Stimulated activated CD4-positive, alpha-beta T cell treated with anti-CD3 and anti-CD28 coated beads, TNF-alpha, amount 100 ng/mL, for 1 hour (primary cell): ENCODE data around the gene MYL7.

Source experiments
- DNase-seq, 3 donors: peaks; one replicate each; pipeline ENCODE4 v3.0.0-alpha.2; 2020; ENCODE audit warnings: low read depth in 3 of 3, low spot score in 1 of 3

MYL7 gene

DNA sequence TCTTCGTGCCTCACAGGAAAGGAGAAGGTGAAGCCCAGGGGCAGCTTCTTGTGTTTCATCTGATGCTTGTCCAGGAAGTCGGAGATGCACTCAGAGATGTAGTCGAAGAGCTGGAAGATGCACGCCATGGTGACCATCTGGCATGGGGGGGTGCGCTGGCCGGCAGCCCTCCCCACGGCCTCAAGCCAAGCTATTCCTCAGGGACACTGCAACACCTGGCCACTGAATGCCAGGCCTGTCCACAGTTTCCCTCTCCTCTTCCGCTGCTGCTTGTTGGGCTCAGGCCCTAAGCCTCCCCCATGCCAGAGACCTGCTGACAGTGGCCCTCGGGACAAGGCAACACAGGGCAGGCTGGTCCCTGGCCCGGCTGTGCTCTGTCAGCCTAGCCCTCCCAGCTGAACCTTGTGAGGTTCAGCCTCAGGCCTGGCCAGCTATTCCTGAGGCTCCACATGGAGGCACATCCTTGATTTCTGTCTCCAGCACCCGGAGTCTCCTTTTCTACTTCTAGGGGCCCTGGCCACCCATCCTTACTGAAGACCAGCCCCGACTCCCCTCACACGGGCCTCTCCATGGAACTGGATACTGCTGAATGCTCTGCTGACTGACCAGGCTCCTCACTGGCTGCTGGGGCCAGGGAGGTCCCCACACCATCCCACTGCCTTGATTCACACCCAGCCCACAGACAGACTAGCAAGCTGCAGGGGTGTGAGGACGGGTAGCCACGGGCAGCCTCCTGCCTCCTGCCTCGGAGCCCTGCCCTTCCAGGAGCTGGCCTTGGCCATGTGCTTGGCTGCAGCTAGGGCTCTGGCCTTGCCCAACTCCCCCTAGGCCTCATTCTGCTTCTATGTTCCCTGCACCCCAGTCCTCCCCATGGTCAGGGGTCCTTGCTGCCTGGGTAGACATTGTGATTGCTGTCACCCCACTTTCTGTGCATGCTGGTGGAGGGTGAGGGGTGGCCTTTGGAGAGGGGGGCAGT is 10.1 kb upstream of the MYL7 start:
- no peak for DNase-seq

GRCh38 chr7:44150466-44150832 is 9.3 kb upstream of the MYL7 start:
- no peak for DNase-seq

DNA sequence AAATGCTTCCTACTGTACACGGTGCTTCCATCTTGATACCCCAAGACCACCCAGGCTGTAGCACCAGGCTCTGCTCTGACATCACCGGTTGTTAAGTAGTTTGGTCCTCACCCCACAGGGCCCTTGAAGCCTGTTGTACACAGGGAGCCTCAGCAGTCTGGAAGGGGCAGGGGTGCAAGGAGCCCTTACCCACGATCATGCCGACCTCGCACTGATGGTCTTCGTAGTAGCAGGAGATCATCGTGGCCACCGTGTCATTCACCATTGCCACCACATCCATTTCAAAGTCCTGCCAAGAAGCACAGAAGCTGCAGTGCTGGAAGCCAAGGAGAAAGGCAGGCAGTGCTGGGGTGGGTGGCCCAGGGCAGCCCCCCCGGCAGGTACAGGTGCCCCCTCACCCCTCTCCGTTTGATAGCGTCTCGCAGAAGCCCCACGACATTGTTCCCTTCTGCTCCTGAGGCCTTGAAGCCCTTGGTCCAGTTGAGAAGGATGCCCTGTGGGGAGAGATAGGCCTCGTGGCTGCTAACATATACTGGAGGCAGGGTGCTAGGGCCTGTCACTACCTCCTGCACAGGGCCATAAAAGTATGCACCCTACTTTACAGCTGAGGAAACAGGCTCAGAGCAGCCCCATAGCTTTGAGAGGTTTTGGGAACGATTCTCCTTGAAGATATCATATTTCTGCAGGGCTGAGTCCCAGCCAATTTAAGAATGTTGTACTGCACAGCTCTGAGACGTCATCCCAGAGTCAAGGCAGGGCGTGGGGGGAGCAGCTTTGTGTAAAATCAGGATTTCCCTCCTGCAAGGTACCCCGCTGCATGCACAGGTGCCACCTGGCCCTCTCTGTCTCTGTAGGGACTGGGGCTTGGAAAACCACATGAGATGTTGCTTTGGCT is 8.7 kb upstream of the MYL7 start:
- DNase-seq: no peak

DNA sequence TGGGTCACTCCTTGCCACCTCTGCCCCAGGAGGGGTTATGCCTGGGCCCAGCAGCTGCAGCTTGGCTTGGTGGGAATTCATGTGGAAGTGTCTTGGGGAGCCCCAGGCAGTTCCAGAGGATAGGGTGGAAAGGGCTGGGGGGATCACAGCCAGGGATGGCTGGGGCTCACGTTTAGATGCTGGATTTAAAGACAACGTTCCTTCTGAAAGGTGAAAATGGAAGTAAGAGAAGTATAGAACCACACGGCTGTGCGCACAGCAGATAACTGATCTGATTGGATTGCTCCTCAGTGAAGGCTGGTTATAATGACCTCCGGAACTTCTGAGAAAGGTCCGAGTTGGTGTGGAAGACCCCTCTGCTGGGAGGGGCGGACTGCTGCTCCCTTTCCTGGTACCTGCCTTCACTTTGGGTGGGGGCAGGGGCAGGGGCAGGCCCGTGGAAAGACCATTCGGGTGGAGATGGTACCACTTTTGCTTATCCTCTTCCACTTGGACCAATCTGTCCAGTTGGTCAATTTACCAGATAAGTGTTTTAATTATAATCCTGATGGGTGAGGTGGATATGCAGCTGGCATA is 7.9 kb upstream of the MYL7 start:
- DNase-seq: no peak

DNA sequence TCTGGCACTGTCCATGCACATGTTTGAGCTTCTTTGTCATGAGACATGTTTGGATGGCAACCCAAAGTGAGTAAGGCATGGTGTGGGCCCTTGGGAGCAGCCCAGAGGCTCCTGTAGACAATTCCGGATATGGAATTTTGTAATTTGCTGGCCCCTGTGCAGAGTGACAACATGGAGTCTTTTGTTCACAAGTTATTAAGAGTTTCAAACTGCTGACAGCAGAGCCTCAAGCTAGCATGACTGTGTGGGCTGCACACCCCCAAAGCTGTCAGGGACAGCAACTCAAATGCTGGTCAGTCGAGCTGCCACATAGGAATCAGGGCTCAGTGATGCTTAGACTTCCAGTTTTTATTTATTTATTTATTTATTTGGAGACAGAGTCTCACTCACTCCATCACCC is 7.0 kb upstream of the MYL7 start:
- DNase-seq: no peak

DNA sequence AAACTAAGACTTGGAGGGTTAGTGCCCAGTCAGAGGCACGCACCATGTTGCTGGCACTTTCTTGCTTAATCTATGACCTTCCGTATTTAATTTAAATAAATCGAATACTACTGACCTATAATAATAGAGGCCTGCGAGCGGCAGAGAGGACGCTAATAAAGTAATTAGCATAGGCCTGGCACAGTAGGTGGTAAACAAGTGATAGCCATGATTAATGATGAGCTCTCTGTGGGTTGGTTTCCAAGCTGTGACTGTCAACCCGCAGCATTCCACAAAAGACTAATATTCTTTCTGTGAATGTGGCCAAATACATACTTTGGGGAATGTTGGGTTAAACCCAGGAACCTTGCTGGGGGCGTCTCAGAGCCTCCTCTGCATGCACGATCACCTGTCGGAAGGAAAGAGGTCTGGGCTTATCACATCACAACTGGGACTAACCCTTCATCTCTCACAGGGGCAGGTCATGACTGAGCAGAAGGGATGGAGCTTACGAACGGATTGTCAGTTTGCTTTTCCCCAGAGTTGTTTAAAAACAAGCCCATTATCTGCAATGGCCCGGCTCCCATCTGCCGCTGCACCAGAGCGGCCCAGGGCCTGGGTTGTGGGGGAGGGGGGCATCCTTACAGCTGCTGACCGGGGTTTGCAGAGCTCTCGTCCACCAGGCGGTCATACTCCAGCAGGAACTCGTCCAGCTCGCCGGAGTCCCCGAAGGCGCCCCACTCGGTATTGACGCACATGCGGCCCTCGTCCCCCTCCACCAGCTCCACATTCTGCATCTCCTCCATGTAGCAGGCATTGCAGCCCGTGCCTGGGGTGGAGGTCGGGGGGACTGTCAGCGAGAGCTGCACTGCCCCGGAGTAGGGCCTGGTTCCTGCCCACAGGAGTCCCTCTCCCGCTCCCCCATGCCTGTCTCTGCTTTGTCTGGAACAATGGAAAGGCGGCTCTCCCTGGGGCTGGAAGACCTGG is 6.2 kb upstream of the MYL7 start:
- no peak for DNase-seq

- peak; percentile 6 to 55 (median 50) for DNase-seq
These were observed 5.1 kb upstream of the MYL7 start for GRCh38 chr7:44145969-44146911.

DNA sequence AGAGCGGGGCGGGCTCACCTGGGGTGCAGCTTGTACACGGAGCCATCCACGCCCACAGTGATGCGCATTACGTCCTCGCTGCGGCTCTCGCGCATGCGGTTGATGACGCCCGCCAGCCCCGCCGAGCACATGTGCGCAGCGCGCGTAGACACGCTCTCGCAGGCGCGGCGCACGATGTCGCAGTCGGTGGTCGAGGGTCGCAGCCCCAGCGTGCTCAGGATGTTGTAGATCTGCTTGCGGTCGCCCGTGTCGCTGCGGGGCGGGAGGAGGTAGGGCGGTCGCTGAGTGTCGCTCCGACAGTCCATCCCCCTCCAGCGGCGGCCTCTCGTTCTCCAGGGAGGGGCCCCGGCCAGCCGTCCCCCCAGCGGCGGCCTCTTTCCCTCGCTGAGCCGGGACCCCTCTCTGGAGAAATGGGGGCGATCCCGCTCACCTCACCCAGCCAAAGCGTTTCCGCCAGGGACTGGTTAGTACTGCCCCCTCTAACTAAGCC is 4.4 kb upstream of the MYL7 start:
- DNase-seq: peak in 2 of 3 donors; percentile 29 to 48

- no peak for DNase-seq
These were observed 3.9 kb upstream of the MYL7 start for GRCh38 chr7:44144968-44145478.

GRCh38 chr7:44144426-44144967 is 3.4 kb upstream of the MYL7 start:
- DNase-seq: no peak

- no peak for DNase-seq
These were observed 2.6 kb upstream of the MYL7 start for GRCh38 chr7:44143646-44144250.

DNA sequence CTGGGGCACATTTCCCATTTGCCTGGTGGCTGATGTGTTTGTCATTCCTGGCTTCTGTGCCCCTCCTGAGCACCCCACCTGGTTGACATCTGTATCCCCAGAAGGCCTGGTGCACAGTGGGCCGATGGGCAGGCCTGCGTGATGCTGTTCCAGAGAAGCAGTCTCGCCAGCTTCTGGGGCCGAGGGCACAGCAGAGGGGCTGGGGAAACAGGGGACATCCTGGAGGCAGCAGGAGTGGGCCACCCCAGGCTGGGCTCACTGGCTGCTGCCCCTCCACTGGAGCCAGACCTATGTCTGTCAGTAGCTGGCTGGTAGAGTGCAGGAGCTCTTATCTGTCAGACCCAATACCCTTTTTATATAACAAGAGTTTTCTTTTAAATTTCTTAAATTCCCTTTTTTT is 896 bp upstream of the MYL7 start:
- no peak for DNase-seq

DNA sequence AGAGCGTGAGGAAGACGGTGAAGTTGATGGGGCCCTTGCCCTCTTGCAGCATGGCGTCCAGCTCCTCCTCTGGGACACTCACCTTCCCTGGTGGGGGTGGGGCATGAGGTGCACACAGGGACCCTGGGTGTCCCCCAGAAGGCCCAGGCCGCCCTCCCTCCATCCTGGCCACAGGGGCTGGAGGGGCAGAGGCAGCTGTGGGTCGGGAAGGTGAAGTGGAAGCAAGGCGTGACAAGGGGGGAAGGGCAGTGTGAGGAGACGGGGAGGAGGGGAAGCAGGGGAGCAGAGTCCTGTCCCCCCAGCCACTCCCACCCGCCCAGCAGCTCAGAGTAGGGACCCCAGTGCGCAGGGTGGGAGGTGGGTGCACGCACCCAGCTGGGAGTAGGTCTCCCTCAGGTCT is 791 bp downstream of the MYL7 start:
- no peak for DNase-seq

DNA sequence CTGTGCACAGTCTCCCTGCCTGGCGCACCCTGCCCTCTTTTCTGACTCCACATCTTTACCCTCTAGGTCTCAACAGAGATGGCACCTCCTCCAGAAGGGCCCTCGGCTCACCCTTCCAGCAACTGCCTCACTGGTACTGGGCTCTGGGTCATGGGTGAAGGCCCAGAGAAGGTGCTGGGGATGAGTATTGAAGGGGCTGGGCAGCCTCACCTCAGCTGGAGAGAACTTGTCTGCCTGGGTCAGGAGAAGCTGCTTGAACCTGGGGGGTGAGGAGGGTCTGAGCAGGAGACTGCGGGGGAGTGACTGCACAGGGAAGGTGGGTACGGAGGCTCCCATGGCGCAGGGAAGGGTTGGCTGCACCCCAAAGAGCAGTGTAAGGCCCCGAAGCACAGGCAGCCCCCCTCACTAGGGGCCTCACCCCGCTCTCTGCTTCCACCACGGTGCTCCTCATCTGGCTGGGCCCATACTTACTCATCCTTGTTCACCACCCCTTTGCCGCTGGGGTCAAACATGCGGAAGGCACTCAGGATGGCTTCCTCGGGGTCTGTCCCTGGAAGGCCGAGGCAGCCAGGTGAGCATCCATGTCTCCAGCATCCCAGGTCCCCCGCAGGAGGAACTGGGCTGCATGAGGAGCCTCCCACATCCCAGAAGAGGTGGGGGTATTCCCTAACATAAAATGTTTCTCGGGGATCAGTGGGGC is 1.7 kb downstream of the MYL7 start:
- DNase-seq: no peak

- DNase-seq: no peak
These were observed 2.4 kb downstream of the MYL7 start for GRCh38 chr7:44138698-44139097.

- DNase-seq: no peak
These were observed 4.4 kb downstream of the MYL7 start for GRCh38 chr7:44136731-44137130.

DNA sequence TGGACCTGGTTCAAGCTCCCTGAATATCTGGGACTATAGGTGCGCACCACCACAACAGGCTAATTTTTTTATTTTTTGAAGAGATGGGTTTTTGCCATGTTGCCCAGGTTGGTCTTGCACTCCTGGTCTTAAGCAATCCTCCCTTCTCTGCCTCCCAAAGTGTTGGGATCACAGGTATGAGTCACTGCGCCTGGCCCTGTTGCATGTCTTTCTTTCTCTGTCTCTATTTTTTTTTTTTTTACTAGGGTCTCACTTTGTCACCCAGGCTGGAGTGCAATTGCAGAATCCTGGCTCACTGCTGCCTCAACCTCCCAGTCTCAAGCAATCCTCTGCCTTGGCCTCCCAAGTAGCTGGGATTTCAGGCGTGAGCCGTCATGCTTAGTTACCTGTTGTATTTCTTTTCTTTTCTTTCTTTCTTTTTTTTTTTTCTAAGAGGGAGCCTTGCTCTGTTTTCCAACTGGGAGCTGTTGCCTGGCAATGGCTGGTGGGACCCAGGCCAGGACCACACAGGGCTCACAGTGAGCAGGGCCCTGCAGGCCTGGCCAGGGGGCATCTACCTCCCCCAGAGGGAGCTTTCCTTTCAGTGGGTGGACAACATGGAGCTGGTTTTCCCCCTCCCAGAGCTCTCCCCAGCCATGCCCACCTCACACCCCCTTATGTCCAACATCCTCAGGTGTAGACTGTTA is 6.0 kb downstream of the MYL7 start:
- DNase-seq: no peak
